Measurements from ENCODE around the gene TGM5.

- TF ChIP-seq CTCF (IDR thresholded peaks at IDR 0.05) (no peak), EZH2 (IDR thresholded peaks at IDR 0.05; ENCODE audit: borderline replicate concordance, insufficient read depth, low read depth, low read length, poor library complexity, severe bottlenecking) (no peak)
Observed at GRCh38 chr15:43270676-43271306, 4.1 kb upstream of the TGM5 start.
